Measurements from ENCODE around the gene MPO.

The MPO gene

GRCh38 chr17:58280480-58281217 lies at the start of gene MPO:
Gene MPO (minus strand): TSS chr17:58280935. CDS start chr17:58280758, 177 bp downstream.
- FAIRE-seq, result no peak

DNA sequence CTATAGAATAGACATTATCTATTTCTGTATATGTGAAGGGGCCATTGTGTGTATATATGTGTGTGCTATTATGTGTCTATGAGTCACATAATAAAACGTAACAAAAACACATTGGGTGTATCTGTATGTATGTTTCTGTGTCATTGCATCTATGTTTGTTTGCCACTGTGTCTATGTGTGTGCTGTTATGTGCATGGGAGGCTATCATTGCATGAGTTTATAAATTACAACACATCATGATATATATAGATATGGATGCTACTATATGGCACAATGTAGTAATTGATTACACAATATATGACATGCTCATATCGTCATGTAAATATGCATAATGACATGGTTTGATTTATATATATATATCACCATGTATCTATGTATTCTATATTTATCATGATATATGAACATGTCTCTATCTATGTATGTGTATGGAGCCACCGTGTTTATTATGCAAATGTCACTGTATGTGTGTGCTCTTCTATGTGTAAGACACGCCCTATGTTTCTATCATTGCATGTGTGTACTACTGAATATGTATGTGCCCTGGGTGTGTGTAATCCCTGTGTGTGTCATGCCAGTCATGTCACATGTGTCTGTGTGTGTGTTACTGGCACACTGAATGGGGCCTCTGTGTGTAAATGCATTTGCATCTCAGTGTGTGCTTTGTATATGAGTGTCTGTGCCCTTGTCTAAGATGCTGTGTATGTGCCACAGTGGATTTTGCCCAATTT lies 49.2 kb upstream of the MPO start:
- no peak for FAIRE-seq

GRCh38 chr17:58329035-58329809 lies 48.5 kb upstream of the MPO start:
- FAIRE-seq, result no peak

- FAIRE-seq, result no peak
These were observed 47.7 kb upstream of the MPO start, which contains the start of gene TSPOAP1 for GRCh38 chr17:58328195-58329034. Gene TSPOAP1 (minus strand): TSS chr17:58328795. CDS start chr17:58327920, 875 bp downstream.

GRCh38 chr17:58327363-58328194 lies 46.8 kb upstream of the MPO start:
- FAIRE-seq, result no peak

DNA sequence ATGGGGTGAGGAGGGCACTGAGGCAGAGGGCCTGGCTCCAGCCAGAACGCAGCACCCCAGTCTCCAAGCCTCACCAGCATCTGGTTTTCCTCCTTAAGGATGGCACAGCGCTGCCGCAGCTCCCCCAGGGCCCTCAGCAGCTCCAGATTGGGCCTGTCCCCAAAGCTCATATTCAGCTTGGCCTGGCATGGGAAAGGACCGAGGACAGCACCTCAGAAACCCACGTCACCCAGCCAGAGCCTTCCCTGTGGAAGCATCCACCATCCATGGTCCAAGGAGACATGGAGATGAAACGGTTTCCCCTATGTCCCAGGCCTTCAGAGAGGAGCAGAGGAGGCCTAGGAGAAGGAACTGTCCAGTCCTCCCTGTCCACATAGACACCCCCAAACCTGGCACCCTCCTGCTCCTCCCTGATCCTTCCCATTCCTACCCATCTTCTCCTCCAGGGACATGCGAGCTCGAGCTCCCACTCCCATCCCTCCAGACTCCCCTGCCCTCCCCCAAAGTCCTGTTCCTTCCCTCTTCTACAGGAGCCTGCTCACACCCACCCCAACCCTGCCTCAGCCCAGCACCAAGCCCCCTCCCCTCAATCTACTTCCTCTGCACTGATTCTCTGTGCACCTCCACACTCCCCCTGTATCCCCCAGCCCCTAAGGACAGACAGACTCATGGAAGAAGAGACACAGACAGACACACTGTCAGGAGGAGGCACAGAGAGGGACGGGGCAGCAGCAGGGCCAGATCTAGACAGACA lies 46.1 kb upstream of the MPO start:
- no peak for FAIRE-seq

DNA sequence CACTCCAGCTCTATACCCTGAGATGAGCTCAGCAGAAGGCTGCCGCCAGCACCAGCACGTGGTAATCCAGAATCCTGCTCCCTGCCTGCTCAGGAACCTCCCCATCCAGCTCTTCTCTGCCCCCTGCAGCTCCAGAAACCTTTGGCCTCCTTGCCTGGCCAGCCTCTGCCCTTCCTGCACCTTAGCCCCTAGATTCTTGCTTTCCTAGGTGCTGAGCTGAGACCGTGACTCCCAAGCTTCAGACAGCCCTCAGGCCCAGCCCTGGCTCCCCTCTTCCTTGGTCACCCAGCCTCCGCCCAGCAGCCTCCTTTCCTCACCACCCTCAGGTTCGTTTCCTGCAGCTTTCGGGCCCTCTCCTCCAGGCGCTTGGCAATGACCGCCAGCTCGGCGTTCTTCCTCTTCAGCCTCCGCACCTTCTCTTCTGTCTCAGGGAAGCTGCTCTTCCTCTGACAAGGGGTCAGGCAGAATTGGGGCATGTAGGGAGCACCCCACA lies 45.3 kb upstream of the MPO start:
- no peak for FAIRE-seq

DNA sequence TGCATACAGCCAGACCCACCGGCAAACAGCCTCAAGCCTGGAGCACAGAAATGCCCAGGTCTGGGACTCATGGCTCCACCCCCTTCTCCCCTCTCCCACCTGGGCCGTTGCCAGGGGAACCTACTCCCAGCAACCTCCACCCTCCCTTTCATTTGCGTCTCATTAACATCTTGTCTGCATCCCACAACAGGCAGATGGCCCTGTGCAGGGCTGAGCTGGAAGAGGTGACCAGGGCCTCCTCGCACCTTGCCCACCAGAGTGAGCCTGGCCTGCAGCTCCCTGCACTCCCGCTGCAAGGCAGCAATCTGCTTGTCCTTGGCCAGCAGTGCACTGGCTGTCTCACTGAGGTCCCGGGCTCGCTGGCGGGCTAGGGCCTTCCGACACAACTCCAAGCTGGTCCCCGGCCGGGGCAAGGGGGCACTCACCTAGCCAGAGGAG lies 44.6 kb upstream of the MPO start:
- no peak for FAIRE-seq

GRCh38 chr17:58324409-58325288 lies 43.9 kb upstream of the MPO start:
- FAIRE-seq, result no peak

GRCh38 chr17:58324056-58324408 lies 43.3 kb upstream of the MPO start:
- no peak for FAIRE-seq

DNA sequence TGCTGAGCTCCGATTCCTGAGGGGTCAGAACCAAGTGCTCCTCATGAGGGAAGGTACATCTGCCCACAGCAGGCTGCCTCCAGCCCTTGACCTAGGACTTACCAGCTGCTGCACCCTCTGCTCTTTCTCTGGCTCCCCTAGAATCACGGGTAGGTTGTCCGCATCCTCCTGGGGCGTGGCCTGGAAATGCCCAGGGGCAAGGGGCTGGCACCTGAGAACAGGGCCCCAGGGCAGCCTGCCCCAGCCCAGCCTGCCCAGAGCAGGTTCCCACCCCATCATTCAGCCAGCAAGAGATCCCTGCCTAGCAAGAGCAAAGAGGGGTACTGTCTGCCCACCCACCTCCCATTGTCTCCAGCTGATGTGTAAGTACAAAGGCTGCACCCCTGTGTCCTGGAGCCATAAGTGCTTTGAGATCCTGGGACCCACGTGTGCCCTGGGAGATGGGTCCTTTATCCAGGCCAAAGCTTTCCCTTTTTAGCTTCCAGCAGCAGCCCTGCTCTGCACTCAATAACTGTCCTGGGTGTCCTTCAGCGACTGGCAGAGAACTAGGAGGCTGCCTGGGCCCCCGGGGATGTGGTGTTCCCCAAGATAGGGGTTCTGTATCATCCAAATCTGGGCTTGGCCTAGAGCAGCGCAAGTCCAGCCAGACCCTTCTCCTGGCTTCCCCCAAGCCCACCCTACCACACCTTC lies 42.8 kb upstream of the MPO start:
- no peak for FAIRE-seq

GRCh38 chr17:58322581-58323185 lies 41.9 kb upstream of the MPO start:
- no peak for FAIRE-seq

DNA sequence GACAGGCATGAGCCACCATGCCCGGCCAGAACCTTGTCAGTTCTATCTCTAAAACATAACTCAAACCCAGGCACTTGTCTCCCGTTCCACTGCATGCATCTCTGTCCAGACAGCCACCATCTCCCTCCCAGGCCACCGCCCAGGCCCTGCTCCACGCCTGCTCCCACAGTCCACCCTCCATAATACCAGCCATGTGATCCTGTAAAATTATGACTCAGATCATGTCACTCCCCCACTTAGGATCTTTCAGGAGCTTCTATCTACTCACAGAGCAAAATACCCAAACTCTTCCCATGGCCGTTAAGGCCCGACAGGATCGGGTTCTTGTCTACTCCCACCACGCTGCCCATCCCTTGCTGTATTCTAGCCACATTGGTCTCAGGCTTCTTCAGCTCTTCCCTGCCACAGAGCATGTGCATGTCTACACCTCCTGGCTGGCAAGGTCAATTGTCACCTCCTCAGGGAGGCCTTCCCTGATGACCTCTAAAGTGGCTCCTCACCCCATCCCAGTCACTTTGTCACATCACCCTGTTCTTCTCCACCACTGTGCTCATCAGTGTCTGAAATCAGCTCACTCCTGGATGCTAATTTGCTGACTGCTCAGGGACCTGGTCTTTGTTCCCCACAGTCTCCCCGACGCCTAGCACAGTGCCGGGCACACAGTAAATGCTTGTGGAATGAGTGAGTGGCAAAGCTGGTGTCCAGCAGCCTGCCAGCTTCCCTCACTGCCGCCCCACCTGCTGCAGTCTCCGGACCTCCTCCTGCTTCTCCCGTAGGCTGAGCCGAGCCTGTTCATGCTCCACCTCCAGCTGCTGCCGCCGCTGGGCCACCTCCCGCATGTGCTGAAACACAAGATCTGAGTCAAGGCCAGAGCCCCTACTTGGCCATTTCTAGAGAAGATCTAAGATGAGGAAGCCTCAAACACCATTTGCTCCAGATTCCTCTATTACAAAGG lies 41.1 kb upstream of the MPO start:
- no peak for FAIRE-seq

DNA sequence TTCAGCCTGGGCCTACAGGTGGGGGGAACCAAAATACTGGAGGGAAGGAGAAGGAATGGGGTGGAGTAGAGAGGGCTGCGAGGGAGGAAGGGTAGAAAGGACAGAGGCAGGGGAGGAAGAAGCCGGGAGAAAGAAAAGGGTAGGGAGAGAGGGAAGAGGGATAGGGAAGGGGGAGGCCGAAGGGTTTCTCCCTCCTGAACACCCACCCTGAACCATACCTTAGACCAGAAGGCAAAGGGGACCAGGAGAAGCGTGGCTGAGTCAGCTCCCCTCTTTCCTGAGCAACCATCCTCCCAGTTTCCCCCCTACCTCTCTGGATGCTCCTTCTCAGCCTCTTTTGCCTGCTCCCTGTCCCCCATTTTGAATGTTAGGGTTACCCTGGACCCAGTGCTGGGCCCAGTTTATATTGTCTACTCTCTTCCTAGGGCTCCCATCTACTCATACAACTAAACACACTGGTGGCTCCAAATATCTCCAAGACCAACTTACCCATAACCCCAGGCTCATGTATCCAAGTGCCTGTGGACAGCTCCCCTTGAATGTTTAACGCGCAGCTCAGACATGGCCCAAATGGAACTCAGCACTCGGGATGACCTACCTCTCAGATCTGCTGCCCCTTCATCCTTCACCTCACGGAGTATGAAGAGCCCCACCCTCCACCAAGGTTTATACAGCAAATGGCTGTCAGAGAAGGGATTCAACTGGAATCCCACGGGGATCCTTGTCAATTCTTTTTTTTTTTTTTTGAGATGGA lies 40.0 kb upstream of the MPO start:
- FAIRE-seq, result no peak

- FAIRE-seq, result no peak
These were observed 39.4 kb upstream of the MPO start for GRCh38 chr17:58320163-58320558.

All from islet of Langerhans (tissue), 1 donor.